MM.1S (cell line): ENCODE measurements around the gene GRIK4.

ENCODE experiments used
- EZH2 ChIP-seq: fragments of 300-600 bp; sonication (generic); optimal IDR thresholded peaks from 2 replicates; pipeline ENCODE3; 2017; ENCODE audit warnings: low read depth, mild to moderate bottlenecking, antibody characterized with exemption, low read length, mixed read lengths
- TF ChIP-seq, protein P1 (sequence below): fragments of 300-600 bp; sonication (generic); IDR thresholded peaks from 2 replicates; pipeline ENCODE4 v1.5.1; 2016; ENCODE audit warnings: antibody characterized with exemption, low read length, mixed read lengths

DNA sequence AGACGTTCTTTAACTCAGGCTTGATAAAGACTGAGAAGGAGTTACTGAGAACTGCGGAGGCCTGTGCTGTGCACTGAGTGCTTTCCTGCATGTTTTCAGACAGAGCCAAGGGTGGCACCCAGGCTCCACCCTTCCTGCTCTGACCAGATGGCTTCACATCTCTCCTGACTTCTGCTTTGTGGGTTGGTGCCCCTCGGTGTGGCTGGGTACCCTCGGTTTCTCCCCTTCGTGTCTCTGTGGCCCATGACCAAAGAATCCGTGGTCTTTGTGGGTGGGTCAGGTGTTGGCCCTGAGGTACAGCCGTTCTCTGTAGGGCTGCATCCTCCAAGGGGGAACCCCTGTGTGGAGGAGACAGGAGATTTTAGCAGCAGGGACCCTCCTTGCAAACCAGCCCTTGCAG, 34.3 kb downstream of the GRIK4 start:
- TF ChIP-seq, protein P1, sequence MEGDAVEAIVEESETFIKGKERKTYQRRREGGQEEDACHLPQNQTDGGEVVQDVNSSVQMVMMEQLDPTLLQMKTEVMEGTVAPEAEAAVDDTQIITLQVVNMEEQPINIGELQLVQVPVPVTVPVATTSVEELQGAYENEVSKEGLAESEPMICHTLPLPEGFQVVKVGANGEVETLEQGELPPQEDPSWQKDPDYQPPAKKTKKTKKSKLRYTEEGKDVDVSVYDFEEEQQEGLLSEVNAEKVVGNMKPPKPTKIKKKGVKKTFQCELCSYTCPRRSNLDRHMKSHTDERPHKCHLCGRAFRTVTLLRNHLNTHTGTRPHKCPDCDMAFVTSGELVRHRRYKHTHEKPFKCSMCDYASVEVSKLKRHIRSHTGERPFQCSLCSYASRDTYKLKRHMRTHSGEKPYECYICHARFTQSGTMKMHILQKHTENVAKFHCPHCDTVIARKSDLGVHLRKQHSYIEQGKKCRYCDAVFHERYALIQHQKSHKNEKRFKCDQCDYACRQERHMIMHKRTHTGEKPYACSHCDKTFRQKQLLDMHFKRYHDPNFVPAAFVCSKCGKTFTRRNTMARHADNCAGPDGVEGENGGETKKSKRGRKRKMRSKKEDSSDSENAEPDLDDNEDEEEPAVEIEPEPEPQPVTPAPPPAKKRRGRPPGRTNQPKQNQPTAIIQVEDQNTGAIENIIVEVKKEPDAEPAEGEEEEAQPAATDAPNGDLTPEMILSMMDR: no peak
- no peak for TF ChIP-seq EZH2
